ENCODE results near the gene CLUH.

Gene CLUH

GRCh38 chr17:2750721-2751120, 39.2 kb upstream of the CLUH start:
- Histone ChIP-seq H3K27ac (ENCODE audit: poor library complexity, severe bottlenecking) (no peak overlapping the region), H3K4me3 (ENCODE audit: severe bottlenecking) (no peak overlapping the region), H3K27me3 (ENCODE audit: insufficient read depth, poor library complexity, severe bottlenecking) (peaks cover 33% of the 10 kb centered on the region), H3K4me1 (ENCODE audit: insufficient read depth, poor library complexity, severe bottlenecking) (no peaks in the 10 kb centered on the region), H3K9me3 (ENCODE audit: severe bottlenecking) (no peaks in the 10 kb centered on the region), H3K36me3 (ENCODE audit: low read depth) (no peaks in the 10 kb centered on the region)
- no peak for ATAC-seq (ENCODE audit: low read depth)
- no peak for TF ChIP-seq CTCF (IDR thresholded peaks at IDR 0.05; ENCODE audit: poor library complexity, severe bottlenecking)
- no peak for DNase-seq (ENCODE audit: low spot score)

DNA sequence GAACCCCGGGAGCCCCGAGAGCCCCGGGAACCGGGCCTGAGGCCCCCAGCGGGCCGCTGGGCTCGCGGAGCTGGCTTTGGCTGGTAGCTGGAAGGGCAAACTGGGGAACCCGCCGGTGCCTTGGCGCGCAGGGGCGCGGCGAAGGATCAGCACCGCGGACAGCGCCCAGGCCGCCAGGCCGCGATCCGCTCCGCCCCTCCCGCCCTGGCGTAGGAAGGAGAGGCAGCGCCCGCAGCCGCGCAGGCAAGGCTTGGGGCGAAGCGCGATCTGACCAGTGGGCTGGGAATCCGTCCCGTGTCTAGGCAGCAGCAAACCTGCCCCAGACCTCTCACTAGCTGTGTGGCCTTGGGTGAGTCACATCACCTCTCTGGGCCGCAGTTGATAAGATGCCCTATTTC, 38.2 kb upstream of the CLUH start:
- no peaks in the 10 kb centered on the region for H3K4me1 ChIP-seq (ENCODE audit: insufficient read depth, poor library complexity, severe bottlenecking)
- peaks cover 29% of the 10 kb centered on the region for H3K27me3 ChIP-seq (ENCODE audit: insufficient read depth, poor library complexity, severe bottlenecking)
- ATAC-seq (ENCODE audit: low read depth) (peak; percentile 95), DNase-seq (ENCODE audit: low spot score) (no peak)
- H3K9me3 ChIP-seq (ENCODE audit: severe bottlenecking) = no peaks in the 10 kb centered on the region
- no peak overlapping the region for H3K4me3 ChIP-seq (ENCODE audit: severe bottlenecking)
- H3K27ac ChIP-seq (ENCODE audit: poor library complexity, severe bottlenecking) = no peak overlapping the region
- TF ChIP-seq CTCF (IDR thresholded peaks at IDR 0.05; ENCODE audit: poor library complexity, severe bottlenecking) = no peak
- H3K36me3 ChIP-seq (ENCODE audit: low read depth) = no peaks in the 10 kb centered on the region

DNA sequence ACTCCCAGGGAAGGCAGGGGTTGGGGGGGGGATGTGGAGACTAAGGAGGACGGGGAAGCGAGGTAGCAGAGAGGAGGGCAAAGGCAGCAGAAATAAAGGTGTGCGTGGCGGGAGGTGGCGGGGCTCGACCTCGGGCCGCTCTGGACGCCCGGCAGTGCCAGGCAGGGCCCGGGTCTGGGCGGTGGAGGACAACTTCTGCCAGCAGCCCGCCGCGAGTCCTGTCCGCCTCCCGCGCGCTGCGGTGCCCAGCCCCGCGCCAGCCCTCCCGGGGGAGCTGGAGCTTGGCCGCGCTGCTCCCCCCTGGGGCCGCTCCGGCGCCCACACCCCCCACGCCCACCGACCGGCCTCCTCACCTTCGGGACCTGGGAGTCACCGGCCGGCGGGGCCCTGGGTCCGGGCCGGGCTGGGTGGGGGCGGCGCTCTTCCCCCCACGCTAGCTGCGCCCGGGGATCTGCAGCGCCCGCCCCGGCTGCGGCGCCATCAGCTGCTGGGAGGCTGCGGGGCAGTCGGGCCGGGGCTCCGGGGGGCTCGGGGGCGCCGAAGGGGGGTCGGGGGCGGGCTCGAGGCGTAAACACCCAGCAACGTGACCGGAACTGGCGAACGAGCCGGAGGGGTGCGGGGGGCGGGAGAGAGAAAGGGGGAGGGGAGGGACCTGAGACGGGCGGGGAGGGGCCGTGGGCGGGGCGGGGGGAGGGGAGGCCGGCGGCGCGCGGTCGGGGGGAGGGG, 37.7 kb upstream of the CLUH start, which contains the start of gene CCDC92B:
Gene CCDC92B, minus strand, starts transcription at position 595 of the 726 bp plus-strand sequence. CDS start 14,507 bp downstream, outside the sequence.
- Histone ChIP-seq H3K4me3 (ENCODE audit: severe bottlenecking) (no peak within 1 kb of the TSS), H3K36me3 (ENCODE audit: low read depth) (no peaks in the 10 kb centered on the region), H3K4me1 (ENCODE audit: insufficient read depth, poor library complexity, severe bottlenecking) (no peaks in the 10 kb centered on the region), H3K27me3 (ENCODE audit: insufficient read depth, poor library complexity, severe bottlenecking) (peaks cover 29% of the 10 kb centered on the region), H3K9me3 (ENCODE audit: severe bottlenecking) (no peaks in the 10 kb centered on the region), H3K27ac (ENCODE audit: poor library complexity, severe bottlenecking) (no peak within 1 kb of the TSS)
- DNase-seq (ENCODE audit: low spot score) = no peak
- no peak for ATAC-seq (ENCODE audit: low read depth)
- no peak for TF ChIP-seq CTCF (IDR thresholded peaks at IDR 0.05; ENCODE audit: poor library complexity, severe bottlenecking)

GRCh38 chr17:2745317-2746037, 33.9 kb upstream of the CLUH start:
- Histone ChIP-seq H3K27ac (ENCODE audit: poor library complexity, severe bottlenecking) (no peak overlapping the region), H3K9me3 (ENCODE audit: severe bottlenecking) (no peaks in the 10 kb centered on the region), H3K27me3 (ENCODE audit: insufficient read depth, poor library complexity, severe bottlenecking) (peaks cover 27% of the 10 kb centered on the region), H3K4me1 (ENCODE audit: insufficient read depth, poor library complexity, severe bottlenecking) (no peaks in the 10 kb centered on the region), H3K4me3 (ENCODE audit: severe bottlenecking) (no peak overlapping the region), H3K36me3 (ENCODE audit: low read depth) (no peaks in the 10 kb centered on the region)
- TF ChIP-seq CTCF (IDR thresholded peaks at IDR 0.05; ENCODE audit: poor library complexity, severe bottlenecking) = no peak
- DNase-seq (ENCODE audit: low spot score) = no peak
- no peak for ATAC-seq (ENCODE audit: low read depth)

DNA sequence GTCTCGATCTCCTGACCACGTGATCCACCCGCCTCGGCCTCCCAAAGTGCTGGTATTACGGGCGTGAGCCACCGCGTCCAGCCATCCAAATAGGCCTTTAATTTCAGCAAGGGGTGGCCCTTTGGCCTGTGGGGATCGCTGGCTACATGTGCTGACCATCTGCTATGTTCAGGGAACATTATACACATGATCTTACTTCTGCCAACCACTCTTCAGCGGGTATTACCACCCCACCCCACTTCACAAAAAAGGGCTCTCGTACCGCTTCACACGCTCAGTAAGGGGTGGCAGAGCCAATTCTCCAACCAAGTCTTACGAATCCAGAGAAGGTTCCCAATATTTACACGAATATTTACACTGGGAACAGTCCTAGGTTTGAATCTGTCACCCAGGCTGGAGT, 26.1 kb upstream of the CLUH start:
- Histone ChIP-seq H3K9me3 (ENCODE audit: severe bottlenecking) (no peaks in the 10 kb centered on the region), H3K36me3 (ENCODE audit: low read depth) (no peaks in the 10 kb centered on the region), H3K4me1 (ENCODE audit: insufficient read depth, poor library complexity, severe bottlenecking) (peaks cover 4% of the 10 kb centered on the region), H3K4me3 (ENCODE audit: severe bottlenecking) (no peak overlapping the region), H3K27me3 (ENCODE audit: insufficient read depth, poor library complexity, severe bottlenecking) (no peaks in the 10 kb centered on the region), H3K27ac (ENCODE audit: poor library complexity, severe bottlenecking) (peak overlapping the region; percentile 47)
- no peak for TF ChIP-seq CTCF (IDR thresholded peaks at IDR 0.05; ENCODE audit: poor library complexity, severe bottlenecking)
- DNase-seq (ENCODE audit: low spot score) = no peak
- ATAC-seq (ENCODE audit: low read depth) = no peak

Data from RWPE2 (cell line).